Hematopoietic multipotent progenitor cell treated with erythropoietin and hydrocortisone succinate and interleukin-3 and kit ligand, for 6 days (in vitro differentiated cells): ENCODE measurements around the gene LGI1.
A peak's percentile ranks its signal among the peaks of the same experiment; 100 is the strongest.

Source experiments
- DNase-seq: peaks from one replicate; pipeline ENCODE4 v3.0.0-alpha.2; 2015

The LGI1 gene

DNA sequence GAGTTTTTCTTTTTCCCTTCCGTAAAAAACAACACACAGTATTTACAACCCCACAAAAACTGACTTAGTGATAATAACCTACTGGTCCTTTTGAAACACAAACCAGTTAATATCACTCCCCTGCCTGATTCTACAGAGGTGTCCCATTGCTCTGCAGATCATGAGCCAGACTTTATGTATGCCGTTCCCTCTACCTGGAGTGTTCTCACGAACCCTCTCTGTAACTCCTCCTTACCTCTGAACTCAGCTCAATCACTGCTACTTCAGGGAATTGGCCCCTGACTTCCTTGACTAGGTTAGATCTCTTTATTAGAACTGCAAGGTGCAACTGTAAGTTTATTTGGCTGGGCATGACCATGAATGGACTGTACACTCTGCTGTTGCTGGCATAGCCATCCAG is 1.6 kb upstream of the LGI1 start:
- DNase-seq = no peak

DNA sequence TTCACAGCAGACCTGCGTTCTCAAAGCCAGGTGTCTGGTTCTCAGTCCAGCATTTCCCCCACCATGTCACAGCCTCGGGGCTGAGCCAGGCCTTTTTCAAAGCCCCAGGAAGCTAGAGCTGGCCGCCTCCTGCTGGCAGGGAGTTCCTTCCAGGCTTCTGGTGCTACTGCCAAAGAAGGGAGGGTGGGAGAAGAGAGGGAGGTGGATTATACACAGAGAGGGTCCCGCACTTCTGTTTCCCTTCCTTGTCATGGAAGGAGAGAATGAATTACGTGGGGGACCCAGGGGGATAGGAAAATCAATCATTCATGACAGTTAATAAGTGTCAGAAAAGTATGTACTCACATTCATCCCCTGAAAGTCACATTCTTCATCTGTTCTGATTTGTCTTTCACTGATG is 600 bp upstream of the LGI1 start:
- no peak for DNase-seq

DNA sequence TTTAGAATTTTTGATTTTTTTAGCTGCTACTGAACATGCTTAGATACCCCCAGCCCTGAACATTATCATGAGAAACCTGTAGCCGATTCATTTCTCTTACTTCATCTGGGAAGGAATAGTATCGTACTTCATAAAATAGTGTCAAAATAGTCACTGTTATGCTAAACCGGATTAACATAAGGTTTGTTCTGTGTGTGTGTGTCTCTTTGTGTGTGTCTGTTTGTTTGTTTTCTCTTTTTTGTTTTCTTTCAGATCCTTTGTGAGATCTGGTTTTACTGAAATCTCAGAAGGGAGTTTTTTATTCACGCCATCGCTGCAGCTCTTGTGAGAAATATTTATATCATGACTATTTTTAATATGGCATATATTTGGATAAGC is 761 bp downstream of the LGI1 start:
- no peak for DNase-seq

DNA sequence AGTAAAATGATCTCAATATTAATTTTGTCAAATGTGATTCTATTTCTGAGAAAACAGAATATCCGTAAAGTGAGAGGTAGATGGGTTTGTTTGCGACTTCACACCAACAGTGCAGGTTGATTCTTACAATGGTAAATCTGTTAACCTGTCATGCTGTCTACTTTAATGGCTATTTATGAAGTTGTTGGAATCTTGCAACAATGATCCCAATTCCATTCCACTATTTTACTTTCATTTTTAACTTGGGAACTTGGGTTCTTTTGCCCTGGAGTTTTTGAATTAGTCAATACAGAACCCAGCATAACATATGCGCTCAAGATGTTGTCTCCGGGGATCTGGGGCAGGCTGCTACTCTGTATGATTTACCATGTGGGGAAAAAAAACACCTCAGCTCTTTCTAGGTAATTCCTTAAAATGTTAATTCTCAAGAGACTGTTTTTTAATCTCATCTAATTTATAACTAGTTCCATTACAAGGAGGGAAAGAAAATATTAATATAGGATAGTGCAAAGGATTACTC is 1.2 kb downstream of the LGI1 start:
- no peak for DNase-seq

DNA sequence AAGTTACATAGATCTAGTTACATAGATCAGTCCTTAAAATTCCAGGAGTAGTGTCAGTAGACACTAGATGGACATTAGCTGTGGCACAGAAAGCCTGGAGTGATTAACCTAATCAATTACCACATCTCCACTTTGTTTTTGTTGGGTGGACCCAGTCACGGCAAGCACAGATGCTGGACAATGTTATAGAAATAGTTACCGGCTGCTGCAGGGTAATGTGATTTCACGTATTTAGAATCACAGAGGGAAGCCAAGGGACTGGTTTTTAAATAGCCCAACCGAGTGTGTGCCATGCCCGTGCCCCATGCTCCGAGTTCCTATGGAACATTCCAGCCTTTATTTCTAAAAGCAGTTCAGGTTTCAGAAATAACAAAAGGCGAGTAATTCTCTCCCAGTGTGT is 2.8 kb downstream of the LGI1 start:
- DNase-seq = no peak

DNA sequence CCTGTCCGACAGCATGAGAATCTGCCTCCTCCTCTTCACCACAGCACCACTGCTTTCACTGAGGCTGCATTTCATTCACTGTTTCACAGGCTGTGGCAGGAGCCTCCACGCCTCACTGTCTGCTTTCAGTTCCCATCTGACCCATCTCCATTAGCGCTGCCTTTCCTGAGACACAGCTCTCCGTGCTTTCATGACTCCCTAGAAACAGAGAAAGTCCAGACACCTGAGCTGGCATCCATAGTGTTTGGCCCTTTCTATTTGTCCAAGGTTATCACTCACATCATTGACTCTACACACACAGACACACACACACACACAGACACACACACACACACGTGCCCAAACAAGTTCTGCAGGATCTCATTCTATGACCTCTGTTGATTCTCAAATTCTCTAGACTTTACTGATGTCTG is 5.2 kb downstream of the LGI1 start:
- DNase-seq = no peak

DNA sequence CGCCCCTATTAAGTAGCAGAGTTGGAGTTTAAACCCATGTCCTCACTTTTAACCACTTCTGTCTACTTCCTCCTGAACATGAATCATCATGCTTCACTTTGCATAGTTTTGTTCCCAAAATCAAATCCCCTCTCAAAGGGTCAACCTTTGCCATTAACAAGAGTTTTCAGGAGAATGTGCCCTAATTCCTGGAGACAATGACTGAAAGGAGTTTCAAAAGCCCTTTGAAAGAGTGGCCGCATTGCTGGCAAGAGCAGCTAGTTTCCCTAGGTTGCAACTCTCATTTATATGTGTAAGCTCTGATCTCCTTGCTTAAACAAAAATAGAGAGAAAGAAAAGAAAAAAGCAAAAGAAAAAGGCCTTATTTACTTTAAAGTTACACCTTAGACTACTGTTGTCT is 9.2 kb downstream of the LGI1 start:
- no peak for DNase-seq

DNA sequence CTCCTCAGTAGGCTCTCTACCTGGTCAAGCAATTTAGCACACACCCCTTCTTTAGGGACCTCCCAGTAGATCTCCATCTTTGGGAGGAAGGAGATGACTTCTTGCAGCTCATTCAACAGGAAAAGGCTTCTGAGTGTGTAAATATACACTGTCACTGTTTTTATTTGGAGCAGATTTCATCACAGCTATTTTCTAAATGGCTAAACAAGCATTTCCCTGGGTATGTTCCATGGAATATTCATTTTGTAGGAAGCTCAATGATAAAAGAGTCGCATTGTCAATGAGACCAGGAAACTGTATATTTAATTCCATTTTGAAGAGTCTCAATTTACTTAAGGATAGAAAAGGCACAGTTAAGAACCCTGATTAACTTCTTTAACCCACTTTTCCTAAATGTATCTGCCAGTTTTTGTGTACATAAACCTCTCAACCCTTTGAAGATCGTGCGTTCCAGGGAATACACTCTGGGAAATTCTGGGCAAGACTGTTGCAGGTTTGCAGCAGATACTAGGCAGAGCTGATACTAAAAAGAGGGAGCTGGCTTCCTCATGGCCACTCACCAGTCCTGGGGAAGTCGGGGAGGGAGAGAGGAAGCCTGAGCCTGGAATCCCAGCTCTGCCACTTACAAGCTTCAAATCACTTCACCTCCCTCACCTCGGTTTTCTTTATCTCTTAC is 10.1 kb downstream of the LGI1 start:
- DNase-seq = no peak

DNA sequence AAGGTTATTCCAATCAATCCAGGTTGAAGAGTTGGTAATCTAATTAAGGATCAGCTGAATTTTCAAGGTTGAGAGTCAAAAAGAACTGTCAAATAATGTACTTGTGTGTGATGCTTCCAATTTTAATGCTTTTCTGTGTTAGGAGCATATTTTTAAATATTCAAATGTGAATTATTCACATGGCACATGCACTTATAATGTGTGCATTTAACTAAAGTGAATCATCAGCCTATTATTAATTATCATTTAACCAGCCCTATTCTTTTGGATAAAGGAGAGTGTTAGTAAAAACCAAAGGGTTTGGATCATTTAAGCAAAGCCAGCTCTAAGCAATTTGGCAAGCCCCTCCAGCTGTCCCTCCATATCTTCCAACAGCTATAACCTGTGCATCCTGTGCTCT is 11.2 kb downstream of the LGI1 start:
- DNase-seq = no peak

DNA sequence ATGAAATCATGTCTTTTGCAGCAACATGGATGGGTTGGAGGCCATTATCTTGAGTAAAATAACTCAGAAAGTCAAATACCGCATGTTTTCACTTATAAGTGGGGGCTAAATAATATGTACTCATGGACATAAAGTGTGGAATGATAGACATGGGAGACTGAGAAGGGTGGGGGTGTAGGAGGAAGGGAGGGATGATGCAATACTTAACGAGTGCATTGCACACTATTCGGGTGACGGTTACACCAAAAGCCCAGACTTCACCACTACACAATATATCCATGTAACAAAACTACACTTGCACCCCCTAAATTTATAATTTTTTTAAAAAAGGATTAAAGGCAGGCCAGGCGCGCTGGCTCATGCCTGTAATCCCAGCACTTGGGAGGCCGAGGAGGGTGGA is 13.6 kb downstream of the LGI1 start:
- no peak for DNase-seq

DNA sequence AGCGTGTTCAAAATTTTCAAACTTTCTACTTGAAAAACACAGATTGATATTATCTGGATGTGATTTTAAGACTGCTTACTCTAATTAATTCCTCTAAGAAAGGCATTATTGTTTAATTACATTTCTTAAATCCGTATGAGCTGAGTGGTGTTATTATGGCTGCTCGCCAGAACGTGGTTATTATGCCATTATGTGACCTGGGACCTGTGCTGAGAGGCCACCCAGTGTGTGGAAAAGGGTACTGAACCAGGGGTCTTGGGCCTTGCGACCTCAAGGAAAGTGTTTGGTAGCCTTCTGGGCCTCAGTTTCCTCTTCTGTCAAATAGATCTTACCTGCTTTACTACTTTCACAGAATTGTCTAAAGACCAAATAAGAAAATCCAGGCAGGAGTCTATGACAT is 15.4 kb downstream of the LGI1 start:
- peak; percentile 7 for DNase-seq

DNA sequence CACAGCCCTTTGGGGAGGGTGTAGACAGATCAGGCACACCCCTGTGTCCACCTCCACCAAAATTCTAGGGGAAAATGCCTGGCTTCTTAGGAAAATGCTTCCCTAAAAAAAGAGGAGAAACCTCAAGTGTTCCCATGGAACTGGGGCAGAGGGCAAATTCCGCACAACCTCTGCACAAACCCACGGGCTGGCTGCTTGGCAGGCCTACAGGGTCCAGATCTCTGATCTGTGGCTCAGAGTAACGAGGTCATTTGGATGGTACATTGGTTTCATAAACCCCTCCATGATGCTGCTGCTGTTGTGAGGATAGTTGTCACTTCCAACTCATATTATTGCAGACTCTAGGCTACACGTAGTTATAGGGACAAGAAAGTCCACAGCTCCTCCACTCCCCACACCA is 16.0 kb downstream of the LGI1 start:
- DNase-seq = no peak

DNA sequence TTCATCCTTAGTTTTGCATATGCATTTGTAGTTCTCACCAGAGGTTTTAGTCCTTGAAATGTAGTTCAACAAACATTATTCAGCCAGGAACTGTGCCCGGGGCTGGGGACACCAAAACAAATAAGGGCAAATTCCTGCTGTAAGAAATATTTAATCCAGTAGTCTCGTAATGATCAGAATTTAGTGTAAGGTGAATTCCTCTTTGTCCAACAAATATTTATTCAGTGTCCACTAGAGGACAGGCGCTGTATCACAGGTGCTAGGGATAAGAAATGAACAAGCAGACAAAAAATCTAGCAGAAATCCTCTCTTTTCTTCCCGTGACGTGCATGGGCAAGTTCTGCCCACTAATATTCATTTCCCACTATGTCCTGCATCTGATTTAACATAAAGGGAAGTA is 17.6 kb downstream of the LGI1 start:
- no peak for DNase-seq

DNA sequence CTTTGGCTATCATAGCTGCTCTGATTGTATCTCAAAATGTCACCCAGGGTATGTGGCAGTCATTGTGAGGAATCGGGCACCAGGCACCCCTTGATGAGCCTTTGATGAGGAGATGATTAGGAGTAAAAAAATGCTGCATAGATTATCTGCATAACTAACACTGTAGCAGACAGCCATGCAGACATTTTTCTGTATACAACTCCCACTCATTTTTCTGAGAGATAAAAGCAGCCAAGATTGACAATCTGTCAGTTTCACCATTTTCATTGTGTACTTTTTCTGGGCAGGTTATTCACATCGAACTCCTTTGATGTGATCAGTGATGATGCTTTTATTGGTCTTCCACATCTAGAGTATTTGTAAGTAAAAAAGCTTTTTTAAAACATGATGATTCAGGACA is 19.4 kb downstream of the LGI1 start:
- no peak for DNase-seq

DNA sequence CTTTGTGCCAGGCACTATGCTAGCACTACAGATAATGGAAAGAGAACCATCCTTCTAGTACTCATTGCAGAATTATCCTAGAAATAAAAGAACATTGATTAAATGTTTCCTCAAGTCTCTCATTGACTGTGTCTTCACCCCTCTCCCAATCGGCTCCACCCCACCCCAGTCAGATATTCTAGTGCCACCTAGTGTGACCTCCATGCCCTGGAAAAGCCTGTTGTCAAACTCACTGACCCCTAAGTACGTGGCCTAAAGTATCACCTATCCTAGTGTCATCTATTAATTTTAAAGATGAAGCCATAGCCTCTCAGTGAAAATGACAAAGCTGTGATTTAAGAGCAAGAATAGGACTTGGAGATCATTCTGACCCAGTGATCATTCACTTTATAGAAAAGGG is 26.3 kb downstream of the LGI1 start:
- DNase-seq = no peak

DNA sequence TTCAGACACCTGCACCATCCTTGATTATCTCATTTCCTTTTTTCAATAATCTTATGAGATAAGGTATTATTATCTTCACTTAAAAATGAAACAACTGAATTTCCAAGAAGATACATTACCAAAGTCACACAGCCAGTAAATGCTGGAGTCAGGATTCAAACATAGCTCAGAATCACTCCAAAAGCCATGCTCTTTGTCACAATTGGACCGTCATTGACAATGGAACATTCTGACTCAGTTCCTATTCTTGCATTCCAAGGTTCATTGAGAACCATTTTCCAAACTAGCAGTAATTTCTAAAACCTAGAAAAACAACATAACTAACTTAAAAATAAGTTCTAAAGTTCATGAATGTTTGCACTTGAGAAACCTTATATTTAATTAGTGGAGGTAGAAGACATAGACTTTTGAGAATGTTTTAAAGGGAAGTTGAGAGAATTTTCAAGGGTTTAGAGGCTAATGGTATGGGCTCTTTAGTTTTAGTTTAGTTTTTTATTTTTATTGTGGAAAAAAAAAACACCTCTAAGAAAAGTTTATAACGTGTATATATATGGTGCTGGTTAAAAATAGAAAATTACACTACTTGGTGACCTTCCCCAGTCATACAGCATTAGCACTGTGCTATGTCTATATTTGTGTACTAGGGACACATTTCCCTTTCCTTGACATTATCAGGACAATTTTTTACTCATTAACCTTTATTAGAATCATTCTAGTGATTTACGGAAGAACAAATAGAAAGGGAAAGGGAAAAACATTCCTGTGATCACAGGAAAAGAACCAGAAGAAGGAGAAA is 30.9 kb downstream of the LGI1 start:
- DNase-seq = peak; percentile 14

DNA sequence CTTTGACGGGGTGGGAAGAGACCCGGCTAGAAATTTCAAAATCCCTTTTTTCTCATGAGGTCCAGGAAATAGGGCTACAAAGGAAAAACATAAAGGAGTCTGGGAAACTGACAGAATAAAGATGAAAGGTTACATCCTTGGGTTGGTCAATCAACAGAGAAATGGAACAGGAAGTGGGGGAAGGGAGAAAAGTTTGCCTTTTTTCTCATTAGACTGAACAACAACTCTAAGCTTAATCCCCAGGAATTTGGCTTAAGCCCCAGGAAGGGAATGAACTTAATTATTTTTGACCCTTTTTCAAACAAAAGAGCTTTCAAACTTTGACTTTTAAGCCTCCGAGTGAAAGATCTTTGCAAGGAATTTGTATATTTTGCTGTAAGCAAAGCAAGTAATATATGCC is 32.7 kb downstream of the LGI1 start:
- DNase-seq = no peak

DNA sequence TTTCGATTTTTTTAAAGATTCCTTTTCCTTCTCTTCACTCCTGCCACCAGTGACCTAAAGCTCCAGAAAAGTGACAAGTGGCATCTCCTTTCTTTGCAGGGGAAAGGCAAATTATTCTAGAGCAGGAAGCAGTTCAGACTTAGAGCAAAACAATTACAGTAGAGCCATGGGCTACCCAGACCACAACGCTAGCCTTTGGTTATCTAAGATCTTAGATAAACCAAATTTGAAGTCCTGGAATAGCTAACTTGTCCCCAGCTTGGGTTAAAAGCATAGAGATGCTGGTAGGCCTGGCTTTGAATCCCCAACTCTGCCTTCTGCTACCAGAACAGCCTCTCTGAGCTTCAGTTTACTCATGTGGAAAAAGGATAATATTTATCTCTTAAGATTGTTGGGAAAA is 38.4 kb downstream of the LGI1 start:
- no peak for DNase-seq

DNA sequence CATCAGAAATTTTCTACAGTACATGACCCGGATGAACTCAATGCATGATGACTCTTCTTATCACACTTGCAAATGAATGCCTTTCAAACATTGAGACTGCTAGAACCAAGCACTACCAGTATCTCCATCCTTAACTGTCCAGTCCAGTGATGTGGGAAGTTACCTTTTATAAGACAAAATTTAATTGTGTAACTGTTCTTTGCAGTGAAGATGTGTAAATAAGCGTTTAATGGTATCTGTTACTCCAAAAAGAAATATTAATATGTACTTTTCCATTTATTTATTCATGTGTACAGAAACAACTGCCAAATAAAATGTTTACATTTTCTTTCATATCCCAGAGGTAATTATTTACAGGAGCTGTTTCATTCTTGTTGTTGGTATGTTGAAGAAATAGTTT is 40.1 kb downstream of the LGI1 start:
- DNase-seq = no peak

DNA sequence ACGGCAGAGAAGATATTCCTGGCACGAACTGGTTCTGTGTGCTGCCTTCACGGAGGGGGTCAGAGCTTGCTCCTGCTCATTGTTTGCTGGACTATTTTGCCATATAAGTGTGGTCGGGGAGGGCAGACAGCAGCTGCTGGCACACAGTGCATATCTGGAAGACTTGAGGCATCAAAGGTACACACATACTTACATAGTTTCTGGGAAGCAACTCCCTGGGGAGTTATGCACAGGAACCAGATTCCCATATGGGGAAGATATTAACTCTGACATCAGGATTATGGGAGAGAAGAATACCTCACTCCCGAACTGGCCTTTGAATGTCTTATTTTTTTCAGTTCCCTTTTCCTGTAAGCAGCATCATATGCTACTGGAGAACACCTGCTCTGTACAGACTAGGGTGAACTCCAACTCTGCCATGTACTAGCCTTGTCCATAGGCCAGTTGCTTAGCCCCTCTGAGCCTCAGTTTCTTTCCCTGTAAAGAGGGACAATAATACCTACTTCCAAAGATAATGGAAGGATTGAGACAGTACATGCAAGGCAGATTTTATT is 41.5 kb downstream of the LGI1 start:
- DNase-seq = no peak

DNA sequence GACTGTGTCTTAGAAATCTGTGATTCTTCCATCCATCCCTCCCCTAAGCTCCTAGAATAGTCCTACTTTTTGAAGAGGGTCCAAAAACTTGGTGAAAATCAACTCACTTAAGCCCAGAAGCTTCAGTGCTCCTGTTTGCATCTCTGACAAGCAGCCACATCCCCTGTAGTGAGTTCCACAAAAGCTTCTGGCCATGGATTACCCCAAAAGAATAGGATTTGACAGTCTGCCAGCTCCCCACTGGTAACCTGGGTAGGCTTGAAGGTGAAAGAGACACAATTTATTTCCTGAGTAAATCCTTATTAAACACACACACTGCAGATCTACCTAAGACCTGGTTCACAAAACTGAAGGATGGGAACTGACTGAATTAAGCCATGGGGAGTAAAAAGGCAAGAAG is 46.5 kb downstream of the LGI1 start:
- no peak for DNase-seq

DNA sequence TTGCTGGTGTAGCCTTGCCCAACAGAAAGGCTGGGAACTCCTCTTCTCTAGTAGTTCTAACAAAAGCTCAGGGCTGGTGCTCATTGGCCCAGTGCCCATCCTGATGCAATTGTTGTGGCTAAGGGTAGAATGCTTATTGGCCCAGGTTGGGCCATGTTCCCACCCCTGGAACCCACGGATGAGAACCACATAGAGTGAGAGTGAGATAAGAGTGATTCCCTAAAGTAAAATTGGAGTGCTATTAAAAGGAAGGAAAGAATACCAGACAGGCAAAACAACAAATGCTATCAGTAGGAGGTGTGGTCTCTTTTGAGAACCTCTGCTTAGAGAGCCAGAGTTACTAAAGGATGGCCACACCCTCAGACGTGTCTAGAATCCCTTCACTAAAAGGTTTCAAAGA is 49.2 kb downstream of the LGI1 start:
- DNase-seq = peak; percentile 24

DNA sequence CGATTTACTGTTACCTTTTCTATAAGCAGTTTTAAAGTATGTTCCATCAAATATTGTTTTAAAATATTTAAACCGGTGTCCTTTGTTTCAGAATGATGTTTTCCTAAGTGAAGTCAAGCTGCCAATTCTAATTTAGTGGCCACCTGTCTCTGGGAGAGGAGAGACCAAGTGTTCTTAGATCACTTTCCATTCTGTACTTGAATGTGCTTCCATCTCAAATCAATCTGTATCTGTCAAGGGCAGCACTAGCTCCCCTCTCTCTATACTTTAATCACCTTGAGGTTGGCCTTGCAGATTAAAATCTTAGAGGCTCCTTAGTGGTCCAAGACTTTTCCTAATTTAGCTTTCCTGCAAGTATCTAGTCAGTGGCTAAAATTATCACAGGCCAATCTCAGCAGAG is 49.6 kb downstream of the LGI1 start:
- DNase-seq = no peak

DNA sequence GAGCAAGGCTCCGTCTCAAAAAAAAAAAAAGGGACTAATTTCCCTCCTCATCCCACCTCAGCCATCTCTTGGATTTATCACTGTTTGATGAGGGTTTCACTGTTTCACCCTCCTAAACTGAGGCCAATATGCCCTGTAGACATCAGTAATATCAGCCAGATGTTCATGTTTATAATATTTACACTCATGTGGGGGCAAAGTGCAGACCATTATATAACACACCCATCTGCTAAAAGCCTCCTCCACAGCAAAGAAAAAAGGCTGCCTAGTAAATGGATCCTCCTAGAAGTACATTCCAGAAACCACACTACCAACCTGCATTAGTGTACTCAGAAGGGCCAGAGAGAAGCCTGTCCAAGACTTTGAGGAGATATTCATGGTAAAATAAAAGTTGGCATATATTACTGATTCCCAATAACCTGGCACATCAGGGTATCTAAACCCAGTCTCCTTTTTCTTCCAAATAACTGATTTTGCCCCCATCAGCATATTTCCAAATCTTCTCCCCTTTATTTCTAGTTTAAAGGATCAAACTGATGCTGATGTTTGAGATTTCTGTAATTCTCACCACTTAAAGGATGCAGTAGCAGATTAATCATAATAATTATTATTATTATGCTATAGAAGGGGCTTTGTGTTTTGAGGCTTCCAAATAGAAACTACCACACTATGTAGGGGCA is 55.1 kb downstream of the LGI1 start:
- DNase-seq = no peak
